Testis (tissue), 3 donors: ENCODE data around the gene ABAT. TPM values are rescaled to one million over a fixed set of nuclear protein-coding genes. Genes with fewer than 3 reads are reported as not detected.

Source experiments
- DNase-seq: peaks from one replicate; pipeline ENCODE4 v3.0.0-alpha.2; 2019
- H3K27ac ChIP-seq, 2 donors: fragments of 200-600 bp; sonication (generic); one replicate each; pipeline ENCODE4 v1.5.1; 2019
- H3K27me3 ChIP-seq: fragments of 200-600 bp; sonication (generic); one replicate; pipeline ENCODE4 v1.5.1; 2019
- H3K36me3 ChIP-seq: fragments of 200-600 bp; sonication (generic); one replicate; pipeline ENCODE4 v1.5.1; 2017; ENCODE audit warnings: low read depth; ENCODE audit errors: missing control alignments
- H3K4me1 ChIP-seq: fragments of 200-600 bp; sonication (generic); one replicate; pipeline ENCODE4 v1.5.1; 2019
- H3K4me3 ChIP-seq, 2 donors: fragments of 200-600 bp; sonication (generic); one replicate each; pipeline ENCODE4 v1.5.1; 2017 to 2019
- H3K9me3 ChIP-seq: fragments of 200-600 bp; sonication (generic); one replicate; pipeline ENCODE4 v1.5.1; 2017
- POLR2A ChIP-seq: fragments of 450-650 bp; IDR thresholded peaks from one replicate; pipeline ENCODE4 v1.6.1; 2017; ENCODE audit warnings: antibody characterized with exemption, mild to moderate bottlenecking, moderate library complexity
- WGBS, 2 donors: methylation state at CpG; one replicate each; pipeline ENCODE4 v1.1.5; 2018; 5-methylcytosine and 5-hydroxymethylcytosine counted together
- intact Hi-C: fragments of 100-400 bp; cut with DNase I; formaldehyde crosslinking; loops from one replicate; pipeline ENCODE4 v1.15.1; 2023; ENCODE audit warnings: low total_unique reads
- polyA plus RNA-seq: library from polyadenylated mRNA; stranded (reverse); fragments of 350-450 nt; fragmentation: Illumina TruSeq; extraction: RNeasy Lipid Tissue Mini Kit (QIAGEN cat#74804); gene quantifications from one replicate; pipeline ENCODE4 v1.2.3, GENCODE V29; 2014; ENCODE audit warnings: low read depth, low replicate concordance; ENCODE audit not compliant: insufficient read depth
- total RNA-seq, 2 donors: library from RNA; depleted of rRNA; stranded (reverse); fragments of >200 nt; gene quantifications; one replicate each; pipeline ENCODE4 v1.2.3, GENCODE V29; 2016
- TF ChIP-seq, protein P1 (sequence below), 3 experiments: fragments of 450-650 bp in 2 of 3; fragments of 200-600 bp in 1 of 3; sonication (generic) in 1 of 3; IDR thresholded peaks; one replicate each; pipeline ENCODE4 v1.5.1; 2016 to 2019; ENCODE audit warnings: antibody characterized with exemption in 3 of 3, mild to moderate bottlenecking in 2 of 3, moderate library complexity in 1 of 3

The ABAT gene
- total and polyA plus RNA-seq, 3 donors from 2014 or later, result 25.3 to 108 (median 71.7) TPM

GRCh38 chr16:8753416-8754054 is 79.1 kb downstream of the ABAT start:
- no peaks in the 10 kb centered on the region for H3K36me3 ChIP-seq
- no peak for DNase-seq
- H3K4me1 ChIP-seq, result no peaks in the 10 kb centered on the region
- H3K9me3 ChIP-seq, result no peaks in the 10 kb centered on the region
- H3K27ac ChIP-seq, result no peak overlapping the region
- TF ChIP-seq, protein P1, sequence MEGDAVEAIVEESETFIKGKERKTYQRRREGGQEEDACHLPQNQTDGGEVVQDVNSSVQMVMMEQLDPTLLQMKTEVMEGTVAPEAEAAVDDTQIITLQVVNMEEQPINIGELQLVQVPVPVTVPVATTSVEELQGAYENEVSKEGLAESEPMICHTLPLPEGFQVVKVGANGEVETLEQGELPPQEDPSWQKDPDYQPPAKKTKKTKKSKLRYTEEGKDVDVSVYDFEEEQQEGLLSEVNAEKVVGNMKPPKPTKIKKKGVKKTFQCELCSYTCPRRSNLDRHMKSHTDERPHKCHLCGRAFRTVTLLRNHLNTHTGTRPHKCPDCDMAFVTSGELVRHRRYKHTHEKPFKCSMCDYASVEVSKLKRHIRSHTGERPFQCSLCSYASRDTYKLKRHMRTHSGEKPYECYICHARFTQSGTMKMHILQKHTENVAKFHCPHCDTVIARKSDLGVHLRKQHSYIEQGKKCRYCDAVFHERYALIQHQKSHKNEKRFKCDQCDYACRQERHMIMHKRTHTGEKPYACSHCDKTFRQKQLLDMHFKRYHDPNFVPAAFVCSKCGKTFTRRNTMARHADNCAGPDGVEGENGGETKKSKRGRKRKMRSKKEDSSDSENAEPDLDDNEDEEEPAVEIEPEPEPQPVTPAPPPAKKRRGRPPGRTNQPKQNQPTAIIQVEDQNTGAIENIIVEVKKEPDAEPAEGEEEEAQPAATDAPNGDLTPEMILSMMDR (IDR thresholded peaks at IDR 0.05), result no peak
- TF ChIP-seq POLR2A, result no peak
- no peak overlapping the region for H3K4me3 ChIP-seq
- intact Hi-C loops, result no loop called here
- no peaks in the 10 kb centered on the region for H3K27me3 ChIP-seq
- 70 to 72% methylated on average over 9 of the region's 9 CpGs for WGBS, 2 donors

- no peak overlapping the region for H3K27ac ChIP-seq
- H3K27me3 ChIP-seq, result no peaks in the 10 kb centered on the region
- DNase-seq, result no peak
- WGBS, 2 donors, result 88 to 94% methylated on average over 5 of the region's 5 CpGs
- TF ChIP-seq, protein P1 (IDR thresholded peaks at IDR 0.05), result no peak
- TF ChIP-seq POLR2A, result no peak
- no peaks in the 10 kb centered on the region for H3K4me1 ChIP-seq
- no peaks in the 10 kb centered on the region for H3K9me3 ChIP-seq
- H3K4me3 ChIP-seq, result no peak overlapping the region
- H3K36me3 ChIP-seq, result no peaks in the 10 kb centered on the region
- intact Hi-C loops, result no loop called here
These were observed 82.3 kb downstream of the ABAT start for GRCh38 chr16:8756755-8757154.

DNA sequence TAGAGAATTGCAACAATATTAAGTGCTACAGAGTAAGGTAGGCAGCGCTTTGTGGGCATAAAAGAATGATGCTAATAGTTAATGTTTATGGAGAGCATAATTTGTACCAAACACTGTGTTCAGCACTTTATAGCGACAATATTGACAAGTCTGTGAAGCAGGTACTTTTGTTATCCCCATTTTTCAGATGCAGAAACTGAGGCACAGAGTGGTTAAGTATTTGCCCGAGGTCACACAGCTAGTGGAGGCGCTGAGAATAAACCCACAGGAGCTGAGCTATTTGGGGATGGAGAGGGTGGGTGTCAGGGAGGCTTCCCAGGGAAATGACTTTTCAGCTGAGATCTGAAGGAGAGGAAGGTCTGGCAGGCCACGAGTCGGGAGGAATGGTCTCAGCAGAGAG is 83.6 kb downstream of the ABAT start:
- no peaks in the 10 kb centered on the region for H3K36me3 ChIP-seq
- no peaks in the 10 kb centered on the region for H3K27me3 ChIP-seq
- no peak for DNase-seq
- no peaks in the 10 kb centered on the region for H3K9me3 ChIP-seq
- 93 to 94% methylated on average over 6 of the region's 6 CpGs for WGBS, 2 donors
- intact Hi-C loops, result no loop called here
- TF ChIP-seq, protein P1 (IDR thresholded peaks at IDR 0.05), result no peak
- TF ChIP-seq POLR2A, result no peak
- H3K4me3 ChIP-seq, result no peak overlapping the region
- no peaks in the 10 kb centered on the region for H3K4me1 ChIP-seq
- no peak overlapping the region for H3K27ac ChIP-seq

DNA sequence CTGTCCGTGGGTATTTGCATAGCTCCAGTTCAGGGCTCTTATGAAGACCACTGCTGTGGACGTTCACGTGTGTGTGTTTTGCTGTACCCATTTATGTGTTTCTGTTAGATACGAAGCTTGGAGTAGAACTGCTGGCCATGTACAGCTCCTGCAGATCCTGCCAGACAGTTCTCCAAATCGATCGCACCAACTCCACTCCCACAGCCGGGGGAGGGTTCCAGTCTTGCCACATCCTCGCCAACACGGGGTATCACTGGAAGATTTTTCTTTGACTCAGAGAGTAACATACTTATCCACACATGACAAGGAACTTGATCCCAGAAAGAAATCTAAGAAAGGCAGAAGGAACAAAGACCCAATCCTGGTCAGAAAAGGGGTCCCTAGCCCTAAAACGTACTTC is 85.6 kb downstream of the ABAT start:
- H3K4me1 ChIP-seq, result no peaks in the 10 kb centered on the region
- H3K27ac ChIP-seq, result no peak overlapping the region
- no peaks in the 10 kb centered on the region for H3K9me3 ChIP-seq
- H3K36me3 ChIP-seq, result no peaks in the 10 kb centered on the region
- intact Hi-C loops, result no loop called here
- DNase-seq, result no peak
- no peak overlapping the region for H3K4me3 ChIP-seq
- H3K27me3 ChIP-seq, result no peaks in the 10 kb centered on the region
- TF ChIP-seq POLR2A, result no peak
- TF ChIP-seq, protein P1 (IDR thresholded peaks at IDR 0.05), result no peak
- 82 to 85% methylated on average over 10 of the region's 10 CpGs for WGBS, 2 donors

DNA sequence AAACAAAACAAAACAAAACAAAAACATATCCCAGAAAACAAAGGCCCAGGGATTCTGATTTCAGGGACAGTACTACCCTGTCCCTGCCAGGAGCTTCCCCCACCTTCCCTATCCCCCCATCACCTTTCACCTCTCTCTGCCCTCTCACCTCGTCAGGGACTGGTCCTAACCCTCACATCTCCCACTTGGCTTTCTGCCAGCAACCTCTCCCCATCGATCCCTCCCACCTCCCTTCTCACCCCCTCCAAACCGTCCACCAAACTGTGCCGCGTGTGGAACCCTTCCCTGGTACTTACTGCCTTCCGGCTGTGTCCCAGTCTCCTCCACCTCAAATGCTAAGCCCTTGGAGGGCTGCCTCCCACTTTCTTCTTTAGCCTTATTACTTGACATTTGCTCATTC is 86.7 kb downstream of the ABAT start:
- no peaks in the 10 kb centered on the region for H3K36me3 ChIP-seq
- intact Hi-C loops, result no loop called here
- no peak overlapping the region for H3K27ac ChIP-seq
- no peak overlapping the region for H3K4me3 ChIP-seq
- no peaks in the 10 kb centered on the region for H3K9me3 ChIP-seq
- no peak for DNase-seq
- H3K27me3 ChIP-seq, result no peaks in the 10 kb centered on the region
- TF ChIP-seq, protein P1 (IDR thresholded peaks at IDR 0.05), result no peak
- no peak for TF ChIP-seq POLR2A
- no peaks in the 10 kb centered on the region for H3K4me1 ChIP-seq
- WGBS, 2 donors, result 72 to 82% methylated on average over 6 of the region's 6 CpGs
